ENCODE data around the gene PAK3.

Gene PAK3

DNA sequence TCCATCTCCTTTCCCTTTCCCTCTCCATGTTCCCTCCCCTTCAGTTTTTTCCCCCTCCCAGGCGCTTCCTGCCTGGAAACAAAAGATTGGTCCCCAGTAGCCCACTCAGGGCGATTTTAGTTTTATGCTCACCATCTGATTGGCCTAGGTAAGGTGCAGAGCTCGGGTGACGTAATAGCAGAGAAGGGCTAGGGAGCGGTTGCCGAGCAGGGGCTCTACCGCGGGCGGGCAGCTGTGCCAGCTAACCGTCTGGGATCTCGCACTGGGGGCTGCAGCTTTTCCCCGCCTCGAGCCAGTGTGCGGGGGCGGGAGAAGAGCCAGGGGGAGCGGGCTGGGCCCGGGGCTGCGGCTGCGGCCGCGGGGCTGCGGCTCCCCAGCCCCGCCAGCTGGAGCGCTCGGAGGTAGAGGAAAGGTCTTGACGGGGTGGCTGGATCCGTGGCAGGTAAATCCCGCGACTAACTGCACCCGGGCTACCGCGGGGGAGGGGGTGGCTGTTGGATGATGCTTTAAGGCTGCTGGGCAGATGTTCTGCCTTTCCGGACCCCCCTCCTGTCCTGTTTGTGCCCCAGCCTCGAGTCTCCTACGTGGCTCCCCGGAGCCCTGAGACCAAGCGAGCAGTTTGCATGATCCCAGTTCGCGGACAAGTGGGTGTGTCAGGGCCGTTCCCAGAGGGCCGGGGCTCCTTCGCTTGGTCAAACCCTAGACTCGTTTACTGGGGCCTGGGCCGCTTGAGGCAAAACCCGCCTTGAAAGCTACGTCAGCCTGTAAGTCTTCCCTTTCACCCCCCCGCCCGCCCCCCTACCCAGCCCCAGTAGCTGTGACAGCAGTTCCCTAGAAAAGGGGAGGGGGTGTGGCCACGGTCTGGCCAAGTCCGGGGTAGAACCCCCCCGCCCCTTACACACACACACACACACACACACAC, at the start of gene PAK3:
TSS of gene PAK3 (plus strand) at position 218 of the 922 bp plus-strand sequence. CDS start 26,913 bp downstream, outside the sequence.
- no peak for DNase-seq (ENCODE audit: low read depth in 2 of 2, low spot score in 1 of 2)

DNA sequence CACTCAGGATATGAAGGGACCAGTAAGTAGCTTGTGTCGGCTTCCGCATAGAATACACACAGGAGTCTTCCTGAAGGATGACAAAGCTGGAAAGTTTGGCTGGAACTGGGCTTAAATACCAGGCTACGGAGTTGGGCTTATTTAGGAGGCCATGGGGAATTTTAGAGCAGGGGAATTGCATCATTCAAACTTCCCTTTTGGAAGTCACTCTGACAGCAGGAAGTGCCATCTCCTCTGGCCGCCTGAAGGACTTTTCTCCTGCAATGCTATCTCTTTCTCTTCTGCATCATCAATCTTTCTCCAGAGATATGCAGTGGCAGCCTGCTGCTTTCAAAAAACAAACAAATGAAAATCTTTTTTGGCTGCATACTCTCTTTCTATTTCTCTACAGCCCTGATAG, 48.4 kb upstream of the PAK3 start:
- DNase-seq (ENCODE audit: low read depth in 2 of 2, low spot score in 1 of 2) = no peak

- DNase-seq (ENCODE audit: low read depth in 2 of 2, low spot score in 1 of 2) = no peak
Measured at GRCh38 chrX:111052478-111052877, 43.5 kb upstream of the PAK3 start.

DNA sequence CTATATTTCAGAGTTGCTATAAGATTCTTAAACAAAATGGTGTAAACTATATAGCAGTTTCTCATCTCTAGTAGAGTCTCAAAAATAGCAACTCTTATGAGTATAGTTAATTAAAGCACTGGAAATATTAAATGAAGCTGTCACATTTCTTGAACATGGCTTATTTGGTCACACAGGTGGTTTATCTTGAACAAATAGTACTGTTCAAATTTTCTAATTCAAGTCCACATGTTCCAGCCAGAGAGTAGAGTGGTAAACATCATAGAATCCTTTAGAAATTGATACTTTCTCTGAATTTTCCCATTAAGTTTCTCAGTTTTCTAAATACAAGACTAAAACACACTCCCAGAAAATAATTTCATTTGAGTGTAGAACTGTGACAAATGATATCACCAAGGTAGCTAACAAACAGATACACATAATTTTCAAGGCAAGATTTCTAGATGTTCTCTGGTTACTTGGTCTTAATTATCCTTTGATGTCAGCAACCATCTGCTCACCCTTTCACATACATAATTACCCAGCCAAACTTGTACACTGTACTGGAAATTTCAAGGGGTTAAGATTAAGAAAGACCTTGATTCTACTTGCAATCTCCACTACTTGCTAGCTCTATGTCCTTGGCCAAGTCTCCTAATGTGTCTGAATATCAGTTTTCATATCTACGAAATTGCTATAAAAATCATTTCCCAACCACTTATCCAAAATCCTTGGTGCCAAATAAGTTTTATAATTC, 24.3 kb upstream of the PAK3 start:
- no peak for DNase-seq (ENCODE audit: low read depth in 2 of 2, low spot score in 1 of 2)

DNA sequence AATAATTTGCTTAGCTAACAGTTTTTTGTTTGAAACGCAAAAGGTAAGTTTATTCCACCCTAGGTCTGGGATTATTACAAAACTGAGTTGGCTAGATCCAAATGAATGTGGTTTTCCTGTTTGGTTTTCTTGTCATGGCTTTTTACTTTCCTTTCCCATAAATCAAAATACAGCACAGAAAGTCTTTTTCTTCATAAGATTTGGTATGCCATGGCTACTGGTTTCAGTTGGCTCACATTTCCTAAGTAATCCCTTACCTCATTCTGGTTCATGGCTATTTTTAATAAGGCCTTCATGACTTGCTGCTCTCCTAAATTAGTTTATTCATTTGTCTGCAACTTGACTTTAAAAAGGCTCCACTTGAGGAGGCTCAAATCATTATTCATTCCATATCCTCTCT, 12.9 kb upstream of the PAK3 start:
- DNase-seq (ENCODE audit: low read depth in 2 of 2, low spot score in 1 of 2) = no peak

DNA sequence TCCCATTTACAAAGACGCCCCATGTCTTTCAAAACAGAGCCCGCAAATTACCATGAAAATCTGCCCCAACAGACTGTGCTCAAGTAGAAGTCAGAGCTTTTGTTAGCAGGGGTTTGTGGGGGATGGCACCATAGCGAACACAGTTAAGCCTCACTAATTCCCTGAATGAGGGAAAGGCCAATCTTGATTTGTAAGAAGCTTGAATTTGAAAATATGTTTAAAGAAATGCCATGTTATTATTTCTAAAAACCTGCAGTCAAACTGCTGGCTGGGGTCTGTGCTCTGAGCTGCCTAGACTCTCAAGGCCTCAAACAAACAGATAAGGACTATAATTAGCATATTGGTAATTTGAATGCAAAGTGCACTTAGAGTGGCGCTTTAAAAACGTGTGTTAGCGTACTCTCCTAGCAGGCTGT, 9.4 kb upstream of the PAK3 start:
- DNase-seq (ENCODE audit: low read depth in 2 of 2, low spot score in 1 of 2) = no peak

- DNase-seq (ENCODE audit: low read depth in 2 of 2, low spot score in 1 of 2) = no peak
Measured at GRCh38 chrX:111088628-111089027, 7.4 kb upstream of the PAK3 start.

DNA sequence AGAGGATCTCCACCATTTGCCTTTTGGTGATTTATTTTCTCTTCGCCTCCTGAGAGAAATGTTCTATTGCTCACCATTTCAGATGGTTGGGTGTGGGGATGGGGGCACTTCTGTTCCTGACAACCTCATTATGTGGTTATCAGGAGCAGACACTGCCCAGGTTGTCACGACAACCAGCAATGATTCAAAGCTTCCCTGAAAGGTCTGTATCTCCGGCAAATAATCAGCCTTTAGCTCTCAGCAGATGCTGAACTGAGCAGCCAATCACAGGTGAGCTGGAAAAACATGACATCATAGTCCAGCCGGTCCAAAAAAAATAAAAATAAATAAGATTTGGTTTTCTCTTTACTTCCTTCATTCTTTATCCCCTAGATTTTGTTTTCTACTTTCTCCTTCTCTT, 5.5 kb upstream of the PAK3 start:
- no peak for DNase-seq (ENCODE audit: low read depth in 2 of 2, low spot score in 1 of 2)

DNA sequence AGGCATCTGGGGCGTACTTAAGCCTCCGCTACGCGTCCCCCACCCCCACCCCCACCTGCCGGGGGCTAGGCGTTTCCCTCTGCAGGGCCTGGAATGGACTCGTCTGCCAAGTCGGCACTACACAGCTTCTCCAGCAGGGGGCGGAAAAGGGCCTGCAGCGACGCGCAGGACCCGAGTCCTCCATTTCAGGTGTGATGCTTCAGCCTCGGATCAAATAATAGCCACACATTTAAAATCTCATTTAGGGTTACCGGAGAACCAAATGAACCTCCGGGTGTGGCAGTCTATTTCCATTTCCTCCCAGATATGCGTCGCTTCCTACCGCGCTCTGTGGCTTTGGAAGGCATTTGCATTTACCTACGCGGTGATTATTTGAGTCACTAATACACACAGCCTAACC, 2.9 kb downstream of the PAK3 start:
- DNase-seq (ENCODE audit: low read depth in 2 of 2, low spot score in 1 of 2) = peak; percentile 16 to 26

DNA sequence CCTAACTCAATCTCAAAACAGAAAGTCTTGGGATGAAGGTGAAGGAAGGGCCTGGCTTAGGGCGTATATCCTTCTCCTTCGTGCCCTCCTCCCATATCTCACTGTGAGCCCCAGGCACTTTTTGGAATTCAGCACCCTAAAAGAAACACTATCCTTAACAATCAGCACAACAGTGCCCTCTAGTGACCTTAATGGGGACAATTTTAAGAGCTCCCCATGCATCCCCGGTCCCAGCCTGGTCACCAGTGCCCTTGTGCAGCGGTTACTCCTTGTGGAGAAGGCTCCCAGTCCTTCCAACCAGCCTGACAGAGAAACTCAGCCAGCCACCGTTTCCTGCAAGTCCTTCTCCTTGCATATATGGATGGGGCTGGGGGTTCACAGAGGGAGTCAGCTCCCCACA, 4.2 kb downstream of the PAK3 start:
- no peak for DNase-seq (ENCODE audit: low read depth in 2 of 2, low spot score in 1 of 2)

- no peak for DNase-seq (ENCODE audit: low read depth in 2 of 2, low spot score in 1 of 2)
Measured at GRCh38 chrX:111101580-111101979, 5.6 kb downstream of the PAK3 start.

- no peak for DNase-seq (ENCODE audit: low read depth in 2 of 2, low spot score in 1 of 2)
Measured at GRCh38 chrX:111102636-111103035, 6.6 kb downstream of the PAK3 start.

DNA sequence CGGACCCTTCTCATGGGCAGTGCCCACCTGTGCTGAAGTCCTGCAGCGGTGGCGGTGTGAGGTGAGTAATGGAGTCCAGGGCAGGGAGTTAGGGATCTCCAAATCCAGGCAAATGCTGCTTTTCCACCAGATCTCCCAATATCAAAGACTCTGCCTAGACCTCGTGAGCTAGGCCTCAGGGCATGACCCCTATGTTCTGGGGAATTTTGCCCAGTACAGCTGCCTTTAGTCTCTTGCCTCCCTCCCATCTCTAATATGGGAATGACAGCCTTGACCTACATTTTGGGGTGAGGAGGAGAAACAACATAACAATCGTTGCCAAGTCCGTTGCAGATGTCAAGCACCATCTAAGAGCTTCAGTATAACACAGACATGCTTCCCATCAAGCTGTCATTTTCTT, 7.3 kb downstream of the PAK3 start:
- no peak for DNase-seq (ENCODE audit: low read depth in 2 of 2, low spot score in 1 of 2)

DNA sequence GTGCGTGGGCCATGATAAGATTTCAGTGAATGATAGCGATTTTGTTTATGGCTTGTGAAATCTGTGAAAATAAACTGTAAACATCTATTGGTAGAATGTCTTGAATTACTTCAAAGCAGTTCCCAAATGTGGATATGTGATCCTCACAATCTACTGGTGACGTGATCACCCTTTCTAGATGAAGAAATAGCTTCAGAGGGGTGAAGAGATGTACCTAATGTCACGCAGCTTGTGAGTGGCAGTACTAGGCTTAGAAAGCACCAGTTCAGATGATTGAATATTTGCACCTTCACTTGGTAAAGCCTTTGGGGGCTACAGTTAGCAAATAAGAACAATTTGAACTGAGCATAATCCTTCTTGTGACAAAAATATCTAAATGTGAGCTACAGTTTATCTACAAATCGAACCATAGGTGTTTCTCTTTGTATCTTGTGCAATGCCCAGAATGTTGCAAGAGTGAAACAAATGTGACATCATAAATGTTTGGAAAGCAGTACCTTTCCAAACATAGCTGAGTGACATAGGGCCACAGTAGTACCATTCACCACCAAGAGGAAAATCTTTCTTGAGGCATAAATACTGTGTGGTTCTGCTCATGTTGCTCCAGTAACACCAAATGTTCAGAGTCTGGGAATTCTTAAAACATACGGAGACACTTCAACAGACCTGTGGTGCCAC, 14.2 kb downstream of the PAK3 start:
- DNase-seq (ENCODE audit: low read depth in 2 of 2, low spot score in 1 of 2) = no peak

- DNase-seq (ENCODE audit: low read depth in 2 of 2, low spot score in 1 of 2) = no peak
Measured at GRCh38 chrX:111114806-111115205, 18.8 kb downstream of the PAK3 start.

GRCh38 chrX:111116666-111117065, 20.7 kb downstream of the PAK3 start:
- DNase-seq (ENCODE audit: low read depth in 2 of 2, low spot score in 1 of 2) = no peak

DNA sequence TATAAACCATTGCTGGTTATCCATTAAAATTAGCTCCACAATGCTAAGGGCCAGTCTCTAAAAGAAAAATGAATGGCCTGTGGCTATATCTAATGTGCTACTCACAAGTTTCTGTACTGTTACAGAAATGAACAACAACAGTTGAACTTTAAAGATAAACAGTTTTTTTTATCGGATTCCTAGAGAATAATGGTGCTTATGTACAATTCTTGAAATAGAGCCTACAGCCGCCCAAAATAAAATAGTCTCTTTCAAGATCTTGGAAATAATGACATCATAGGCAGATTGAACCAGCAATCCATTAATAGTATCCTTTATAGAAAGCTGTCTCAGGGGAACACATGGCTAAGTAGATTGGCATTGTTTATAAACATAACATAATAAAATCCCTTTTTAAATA, 23.4 kb downstream of the PAK3 start:
- no peak for DNase-seq (ENCODE audit: low read depth in 2 of 2, low spot score in 1 of 2)

DNA sequence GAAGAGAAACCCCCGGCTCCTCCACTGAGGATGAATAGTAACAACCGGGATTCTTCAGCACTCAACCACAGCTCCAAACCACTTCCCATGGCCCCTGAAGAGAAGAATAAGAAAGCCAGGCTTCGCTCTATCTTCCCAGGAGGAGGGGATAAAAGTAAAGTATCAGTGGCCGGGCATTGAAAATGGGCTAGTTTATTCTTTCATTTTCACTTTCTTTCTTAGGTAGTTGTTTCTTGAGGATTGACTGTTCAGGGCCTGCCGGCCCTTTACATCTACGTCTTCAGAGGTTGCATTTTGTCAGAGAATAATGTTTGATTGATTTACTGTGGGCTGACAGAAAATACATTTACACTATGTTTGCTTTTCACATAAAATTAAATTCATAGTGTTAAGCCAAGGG, 27.1 kb downstream of the PAK3 start:
- no peak for DNase-seq (ENCODE audit: low read depth in 2 of 2, low spot score in 1 of 2)

- no peak for DNase-seq (ENCODE audit: low read depth in 2 of 2, low spot score in 1 of 2)
Measured at GRCh38 chrX:111123606-111124179, 27.7 kb downstream of the PAK3 start.

- DNase-seq (ENCODE audit: low read depth in 2 of 2, low spot score in 1 of 2) = no peak
Measured at GRCh38 chrX:111124418-111124817, 28.4 kb downstream of the PAK3 start.

DNA sequence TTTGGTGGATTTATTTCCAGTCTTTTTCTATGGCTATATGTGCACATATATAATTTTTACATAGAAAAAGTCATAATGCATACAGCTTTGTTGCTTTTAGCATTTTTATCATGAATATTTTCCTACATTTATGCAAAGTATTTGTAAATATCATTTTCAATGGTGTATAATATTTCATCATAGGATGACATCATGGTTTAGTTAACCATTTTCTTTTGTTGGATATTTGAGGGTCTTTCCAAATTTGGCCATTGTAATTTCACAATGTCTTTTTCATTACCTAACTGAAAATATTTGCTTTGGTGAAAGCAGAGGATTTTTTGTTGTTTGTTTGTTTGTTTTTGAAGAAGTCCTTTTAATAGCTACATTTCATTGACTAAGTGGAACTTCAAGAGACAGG, 31.0 kb downstream of the PAK3 start:
- no peak for DNase-seq (ENCODE audit: low read depth in 2 of 2, low spot score in 1 of 2)
